OCI-LY3 (cell line): Measurements from ENCODE around the gene UNC5C.

Source experiments
- CTCF ChIP-seq: fragments of 200-600, 300-600 bp; sonication (generic); IDR thresholded peaks from 2 replicates; pipeline ENCODE4 v1.5.1; 2014; ENCODE audit warnings: antibody characterized with exemption, low read length, low read depth
- EZH2phosphoT487 ChIP-seq: fragments of 200-600 bp; shearing (Covaris generic); IDR thresholded peaks from 2 replicates; pipeline ENCODE4 v1.6.1; 2018; ENCODE audit warnings: antibody characterized with exemption, mixed run types, low read depth

GRCh38 chr4:95472534-95472933, 76.2 kb downstream of the UNC5C start:
- TF ChIP-seq CTCF (no peak), EZH2phosphoT487 (no peak)
